GM12878 (cell line): ENCODE results near the gene RAE1. TPM values are rescaled to one million over a fixed set of nuclear protein-coding genes. Genes with fewer than 3 reads are reported as not detected.
A peak's percentile ranks its signal among the peaks of the same experiment; 100 is the strongest.

ENCODE experiments used
- ASH2L ChIP-seq: fragments of 300-600, 200-600 bp; sonication (generic); IDR thresholded peaks from 2 replicates; pipeline ENCODE4 v1.6.1; 2017; ENCODE audit warnings: low read depth, mild to moderate bottlenecking, borderline replicate concordance
- BCL11A ChIP-seq: IDR thresholded peaks from 2 replicates; pipeline ENCODE4 v1.6.1; 2011; ENCODE audit warnings: low read depth, low read length
- CHD1 ChIP-seq: IDR thresholded peaks from 2 replicates; pipeline ENCODE4 v1.6.1; 2012; ENCODE audit warnings: low read depth, low read length, improper control_type of control experiment
- DPF2 ChIP-seq: fragments of 450-650 bp; IDR thresholded peaks from 2 replicates; pipeline ENCODE4 v1.6.1; 2017; ENCODE audit warnings: mild to moderate bottlenecking
- FOXM1 ChIP-seq: IDR thresholded peaks from 2 replicates; pipeline ENCODE4 v1.6.1; 2012; ENCODE audit warnings: low read depth, mild to moderate bottlenecking, inconsistent platforms, low read length, moderate library complexity
- HDGF ChIP-seq: fragments of 450-650 bp; IDR thresholded peaks from 2 replicates; pipeline ENCODE4 v1.6.1; 2016; ENCODE audit warnings: antibody characterized with exemption
- LARP7 ChIP-seq: fragments of 450-650 bp; IDR thresholded peaks from 2 replicates; pipeline ENCODE4 v1.6.1; 2017; ENCODE audit warnings: mild to moderate bottlenecking
- MXI1 ChIP-seq: fragments of 150-350 bp; IDR thresholded peaks from 2 replicates; pipeline ENCODE4 v1.6.1; 2011; ENCODE audit warnings: low read depth, mild to moderate bottlenecking, inconsistent platforms, low read length, improper control_type of control experiment
- POU2F2 ChIP-seq: IDR thresholded peaks from 3 replicates; pipeline ENCODE4 v1.6.1; 2011; ENCODE audit warnings: low read depth, mild to moderate bottlenecking, low read length, borderline replicate concordance
- RCOR1 ChIP-seq: conservative IDR thresholded peaks from 2 replicates; pipeline ENCODE4 v1.6.1; 2012; ENCODE audit warnings: low read depth, low read length, improper control_type of control experiment
- RELA ChIP-seq: fragments of 450-650 bp; IDR thresholded peaks from 2 replicates; pipeline ENCODE4 v1.8.0; 2014; ENCODE audit warnings: borderline replicate concordance; ENCODE audit not compliant: partially characterized antibody
- RELB ChIP-seq: fragments of 450-650 bp; IDR thresholded peaks from 2 replicates; pipeline ENCODE4 v1.6.1; 2017; ENCODE audit warnings: low read depth, mild to moderate bottlenecking, moderate library complexity
- RFX5 ChIP-seq: IDR thresholded peaks from 2 replicates; pipeline ENCODE4 v1.6.1; 2011; ENCODE audit warnings: low read depth, low read length, improper control_type of control experiment
- RUNX3 ChIP-seq: IDR thresholded peaks from 2 replicates; pipeline ENCODE4 v1.6.1; 2012; ENCODE audit warnings: low read length, inconsistent platforms
- SIN3A ChIP-seq: IDR thresholded peaks from 2 replicates; pipeline ENCODE4 v1.6.1; 2012; ENCODE audit warnings: low read depth, low read length, improper control_type of control experiment
- SMC3 ChIP-seq: IDR thresholded peaks from 2 replicates; pipeline ENCODE4 v1.6.1; 2011; ENCODE audit warnings: low read length, improper control_type of control experiment, borderline replicate concordance
- SPI1 ChIP-seq: IDR thresholded peaks from 2 replicates; pipeline ENCODE4 v1.6.1; 2011; ENCODE audit warnings: low read depth, mild to moderate bottlenecking, low read length, moderate library complexity, borderline replicate concordance; ENCODE audit not compliant: insufficient read depth
- SRF ChIP-seq, 2 experiments: IDR thresholded peaks; 2 replicates each; pipeline ENCODE4 v1.6.1; 2011; ENCODE audit warnings: low read depth in 2 of 2, low read length in 2 of 2, mild to moderate bottlenecking in 1 of 2, moderate library complexity in 1 of 2
- ZNF24 ChIP-seq: fragments of 450-650 bp; IDR thresholded peaks from 2 replicates; pipeline ENCODE4 v1.6.1; 2017; ENCODE audit warnings: antibody characterized with exemption, mild to moderate bottlenecking
- polyA plus RNA-seq, 11 experiments: library from polyadenylated mRNA; depleted of rRNA in 4 of 11; unstranded in 6 of 11; stranded (reverse) in 5 of 11; fragments of >200 nt; fragmentation: Nextera tagmentation in 4 of 11; fragmentation: Illumina TruSeq in 1 of 11; extraction: Ambion mirVana in 4 of 11; extraction: Trizol in 1 of 11; gene quantifications; 1 replicate in 1 of 11; 2 replicates in 10 of 11; pipeline versions ENCODE4 v1.2.1 to v1.2.3, GENCODE V29; 2011 to 2016; ENCODE audit warnings: inconsistent platforms in 2 of 11, missing spikeins in 2 of 11, low read depth in 1 of 11
- total RNA-seq, 4 experiments: library from RNA; depleted of rRNA in 3 of 4; stranded (reverse); fragments of >200 nt in 3 of 4; fragmentation: Illumina TruSeq in 1 of 4; extraction: Trizol in 1 of 4; gene quantifications; 2 replicates each; pipeline versions ENCODE4 v1.2.1 to v1.2.3, GENCODE V29; 2013 to 2021
- TF ChIP-seq, protein P1 (sequence below): IDR thresholded peaks from 2 replicates; pipeline ENCODE4 v1.6.1; 2011; ENCODE audit warnings: mild to moderate bottlenecking, low read depth, low read length, moderate library complexity; ENCODE audit not compliant: insufficient replicate concordance
- TF ChIP-seq, protein P2 (sequence below): fragments of 450-650 bp; formaldehyde crosslinking; IDR thresholded peaks from 2 replicates; pipeline ENCODE4 v1.4.0; 2022; ENCODE audit warnings: mild to moderate bottlenecking, moderate library complexity

The RAE1 gene
- total and polyA plus RNA-seq, 10 of the 15 experiments (the other 5 are each of a cell fraction or from before 2014, with no cell fraction given), result 28.7 to 107 (median 49.3) TPM

GRCh38 chr20:57398231-57398821, 47.3 kb downstream of the RAE1 start (continued):
- peak; percentile 47 for TF ChIP-seq RELA
- TF ChIP-seq RELB, result no peak; the same call in 1 of the 2 replicates
- peak; percentile 2; the same call in 1 of the 2 replicates for TF ChIP-seq SMC3
- 0 out of 4 replicates have a peak, but pooled peaks of 1 of the 2 experiments have one; percentile 7 for TF ChIP-seq SRF (IDR thresholded peaks at IDR 0.05; ENCODE audit: low read depth in 2 of 2, low read length in 2 of 2)
- TF ChIP-seq LARP7, result peak; percentile 79; the same call in 1 of the 2 replicates
- TF ChIP-seq RUNX3, result no peak
- TF ChIP-seq DPF2, result peak; percentile 98
- TF ChIP-seq SPI1, result peak; percentile 76
- TF ChIP-seq, protein P1, sequence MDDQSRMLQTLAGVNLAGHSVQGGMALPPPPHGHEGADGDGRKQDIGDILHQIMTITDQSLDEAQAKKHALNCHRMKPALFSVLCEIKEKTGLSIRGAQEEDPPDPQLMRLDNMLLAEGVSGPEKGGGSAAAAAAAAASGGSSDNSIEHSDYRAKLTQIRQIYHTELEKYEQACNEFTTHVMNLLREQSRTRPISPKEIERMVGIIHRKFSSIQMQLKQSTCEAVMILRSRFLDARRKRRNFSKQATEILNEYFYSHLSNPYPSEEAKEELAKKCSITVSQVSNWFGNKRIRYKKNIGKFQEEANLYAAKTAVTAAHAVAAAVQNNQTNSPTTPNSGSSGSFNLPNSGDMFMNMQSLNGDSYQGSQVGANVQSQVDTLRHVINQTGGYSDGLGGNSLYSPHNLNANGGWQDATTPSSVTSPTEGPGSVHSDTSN, result peak; percentile 6
- TF ChIP-seq RCOR1, result no peak
- TF ChIP-seq RFX5, result no peak
- TF ChIP-seq HDGF, result peak; percentile 89; the same call in 1 of the 2 replicates
- peak; percentile 75; the same call in 2 of the 3 replicates for TF ChIP-seq POU2F2
- peak; percentile 57; the same call in 1 of the 2 replicates for TF ChIP-seq SIN3A
- TF ChIP-seq BCL11A, result peak; percentile 70
- TF ChIP-seq ASH2L, result no peak
- peak; percentile 81; the same call in 1 of the 2 replicates for TF ChIP-seq MXI1
- TF ChIP-seq, protein P2, sequence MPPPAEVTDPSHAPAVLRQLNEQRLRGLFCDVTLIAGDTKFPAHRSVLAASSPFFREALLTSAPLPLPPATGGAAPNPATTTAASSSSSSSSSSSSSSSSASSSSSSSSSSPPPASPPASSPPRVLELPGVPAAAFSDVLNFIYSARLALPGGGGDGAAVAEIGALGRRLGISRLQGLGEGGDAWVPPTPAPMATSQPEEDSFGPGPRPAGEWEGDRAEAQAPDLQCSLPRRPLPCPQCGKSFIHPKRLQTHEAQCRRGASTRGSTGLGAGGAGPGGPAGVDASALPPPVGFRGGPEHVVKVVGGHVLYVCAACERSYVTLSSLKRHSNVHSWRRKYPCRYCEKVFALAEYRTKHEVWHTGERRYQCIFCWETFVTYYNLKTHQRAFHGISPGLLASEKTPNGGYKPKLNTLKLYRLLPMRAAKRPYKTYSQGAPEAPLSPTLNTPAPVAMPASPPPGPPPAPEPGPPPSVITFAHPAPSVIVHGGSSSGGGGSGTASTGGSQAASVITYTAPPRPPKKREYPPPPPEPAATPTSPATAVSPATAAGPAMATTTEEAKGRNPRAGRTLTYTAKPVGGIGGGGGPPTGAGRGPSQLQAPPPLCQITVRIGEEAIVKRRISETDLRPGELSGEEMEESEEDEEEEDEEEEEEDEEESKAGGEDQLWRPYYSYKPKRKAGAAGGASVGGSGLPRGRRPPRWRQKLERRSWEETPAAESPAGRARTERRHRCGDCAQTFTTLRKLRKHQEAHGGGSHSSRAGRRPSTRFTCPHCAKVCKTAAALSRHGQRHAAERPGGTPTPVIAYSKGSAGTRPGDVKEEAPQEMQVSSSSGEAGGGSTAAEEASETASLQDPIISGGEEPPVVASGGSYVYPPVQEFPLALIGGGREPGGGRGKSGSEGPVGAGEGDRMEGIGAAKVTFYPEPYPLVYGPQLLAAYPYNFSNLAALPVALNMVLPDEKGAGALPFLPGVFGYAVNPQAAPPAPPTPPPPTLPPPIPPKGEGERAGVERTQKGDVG (CRISPR knock-in tag), result no peak; the same call in 1 of the 2 replicates
- TF ChIP-seq ZNF24, result peak; percentile 76; the same call in 1 of the 2 replicates
- no peak for TF ChIP-seq FOXM1
- TF ChIP-seq CHD1, result peak; percentile 54; the same call in 1 of the 2 replicates
